22Rv1 (cell line): ENCODE results near the gene OPRL1.

Experiments used
- CTCF ChIP-seq: fragments of 450-650 bp; IDR thresholded peaks from 2 replicates; pipeline ENCODE4 v1.5.1; 2017; ENCODE audit warnings: mild to moderate bottlenecking
- ZFX ChIP-seq: fragments of 450-650 bp; IDR thresholded peaks from 2 replicates; pipeline ENCODE4 v1.6.1; 2017; ENCODE audit warnings: antibody characterized with exemption, borderline replicate concordance

GRCh38 chr20:64050261-64051032 is 29.4 kb upstream of the OPRL1 start:
- TF ChIP-seq CTCF (no peak), ZFX (no peak)
